HG02981 (cell line): Measurements from ENCODE around the gene HYAL4.
"Not testable (repeated sequence)": the region's sequence is repeated elsewhere in the genome, so short reads cannot be mapped to it uniquely, and the experiment has no call there.

Experiments
- ATAC-seq: cut with Tn5 transposase; IDR thresholded peaks from one replicate; pipeline ENCODE4 v1.9.1; 2021; ENCODE audit warnings: mild to moderate bottlenecking, moderate library complexity; ENCODE audit not compliant: unreplicated experiment

HYAL4 gene

GRCh38 chr7:123844712-123845219, at the start of gene HYAL4:
Gene HYAL4 (plus strand): TSS chr7:123845169. CDS start chr7:123868274, 23,105 bp downstream.
- no peak for ATAC-seq

- ATAC-seq: no peak
Measured at GRCh38 chr7:123795917-123796316, 49.1 kb upstream of the HYAL4 start.

GRCh38 chr7:123796568-123796967, 48.4 kb upstream of the HYAL4 start:
- ATAC-seq: no peak

- no peak for ATAC-seq
Measured at GRCh38 chr7:123797673-123798531, 47.1 kb upstream of the HYAL4 start.

GRCh38 chr7:123798532-123799188, 46.3 kb upstream of the HYAL4 start:
- no peak for ATAC-seq

GRCh38 chr7:123802249-123802648, 42.7 kb upstream of the HYAL4 start:
- no peak for ATAC-seq

- ATAC-seq: no peak
Measured at GRCh38 chr7:123805287-123805686, 39.7 kb upstream of the HYAL4 start.

- ATAC-seq: no peak
Measured at GRCh38 chr7:123809471-123809870, 35.5 kb upstream of the HYAL4 start.

- ATAC-seq: no peak
Measured at GRCh38 chr7:123811056-123811455, 33.9 kb upstream of the HYAL4 start.

- no peak for ATAC-seq
Measured at GRCh38 chr7:123816916-123817315, 28.1 kb upstream of the HYAL4 start.

GRCh38 chr7:123819001-123819400, 26.0 kb upstream of the HYAL4 start:
- ATAC-seq: no peak

GRCh38 chr7:123819795-123820194, 25.2 kb upstream of the HYAL4 start:
- ATAC-seq: not testable (repeated sequence)

- ATAC-seq: no peak
Measured at GRCh38 chr7:123820864-123821263, 24.1 kb upstream of the HYAL4 start.

- no peak for ATAC-seq
Measured at GRCh38 chr7:123821320-123821719, 23.6 kb upstream of the HYAL4 start.

GRCh38 chr7:123823898-123824753, 20.8 kb upstream of the HYAL4 start:
- ATAC-seq: peak; percentile 88

- peak; percentile 19 for ATAC-seq
Measured at GRCh38 chr7:123824754-123825067, 20.3 kb upstream of the HYAL4 start.

- ATAC-seq: no peak
Measured at GRCh38 chr7:123828805-123829204, 16.2 kb upstream of the HYAL4 start.

GRCh38 chr7:123836656-123837055, 8.3 kb upstream of the HYAL4 start:
- no peak for ATAC-seq

GRCh38 chr7:123839106-123839505, 5.9 kb upstream of the HYAL4 start:
- not testable (repeated sequence) for ATAC-seq

GRCh38 chr7:123844142-123844541, 827 bp upstream of the HYAL4 start:
- ATAC-seq: not testable (repeated sequence)

- no peak for ATAC-seq
Measured at GRCh38 chr7:123845823-123846216, 851 bp downstream of the HYAL4 start.
